Smooth muscle cell (in vitro differentiated cells): ENCODE measurements around the gene PDZD2. TPM values are rescaled to one million over a fixed set of nuclear protein-coding genes. Genes with fewer than 3 reads are reported as not detected.

ENCODE experiments used
- DNase-seq: peaks from one replicate; lab custom pipeline; 2025; ENCODE audit not compliant: unreplicated experiment; lab: John Stamatoyannopoulos, UW
- H2AFZ ChIP-seq: fragments of 200-600 bp; sonication (generic); 2 replicates; pipeline ENCODE4 v1.6.0; 2016; ENCODE audit warnings: antibody characterized with exemption, low read depth, mild to moderate bottlenecking
- H3F3A ChIP-seq: fragments of 200-600 bp; sonication (generic); 2 replicates; pipeline ENCODE4 v1.6.0; 2017; ENCODE audit warnings: antibody characterized with exemption, low read depth
- H3K27ac ChIP-seq: fragments of 200-600 bp; sonication (generic); 2 replicates; pipeline ENCODE4 v1.5.1; 2016; ENCODE audit warnings: low read depth, mild to moderate bottlenecking
- H3K27me3 ChIP-seq: fragments of 200-600 bp; sonication (generic); 2 replicates; pipeline ENCODE4 v1.6.1; 2016; ENCODE audit warnings: low read depth, mild to moderate bottlenecking
- H3K36me3 ChIP-seq: fragments of 200-600 bp; sonication (generic); 2 replicates; pipeline ENCODE4 v1.5.1; 2016; ENCODE audit warnings: low read depth
- H3K4me1 ChIP-seq: fragments of 200-600 bp; sonication (generic); 2 replicates; pipeline ENCODE4 v1.5.1; 2016; ENCODE audit warnings: low read depth
- H3K4me2 ChIP-seq: fragments of 200-600 bp; sonication (generic); 2 replicates; pipeline ENCODE4 v1.6.0; 2016; ENCODE audit warnings: mild to moderate bottlenecking
- H3K4me3 ChIP-seq: fragments of 200-600 bp; sonication (generic); 2 replicates; pipeline ENCODE4 v1.5.1; 2016; ENCODE audit warnings: mild to moderate bottlenecking
- H3K79me2 ChIP-seq: fragments of 200-600 bp; sonication (generic); 2 replicates; pipeline ENCODE4 v1.6.0; 2016; ENCODE audit warnings: low read depth, mild to moderate bottlenecking
- H3K9ac ChIP-seq: fragments of 200-600 bp; sonication (generic); 2 replicates; pipeline ENCODE4 v1.6.0; 2016; ENCODE audit warnings: low read depth
- H3K9me3 ChIP-seq: fragments of 200-600 bp; sonication (generic); replicated peaks from 2 replicates; pipeline ENCODE4 v1.5.1; 2016; ENCODE audit warnings: low read depth
- H4K20me1 ChIP-seq: fragments of 200-600 bp; sonication (generic); 2 replicates; pipeline ENCODE4 v1.6.0; 2016; ENCODE audit warnings: low read depth
- WGBS: methylation state at CpG from one replicate; pipeline ENCODE4 v1.1.7; 2016; ENCODE audit warnings: low lambda C conversion rate; 5-methylcytosine and 5-hydroxymethylcytosine counted together
- polyA plus RNA-seq: library from polyadenylated mRNA; unstranded; fragments of >200 nt; fragmentation: Nextera tagmentation; extraction: Ambion mirVana; gene quantifications from 2 replicates; pipeline ENCODE4 v1.2.1, GENCODE V29; 2016
- total RNA-seq: library from RNA; depleted of rRNA; stranded (reverse); fragments of >200 nt; gene quantifications from 2 replicates; pipeline ENCODE4 v1.2.3, GENCODE V29; 2014
- TF ChIP-seq, protein P1 (sequence below): fragments of 200-600 bp; sonication (generic); IDR thresholded peaks from 2 replicates; pipeline ENCODE4 v1.5.1; 2017; ENCODE audit warnings: borderline replicate concordance, mild to moderate bottlenecking, antibody characterized with exemption; ENCODE audit not compliant: insufficient read depth, poor library complexity, severe bottlenecking

The PDZD2 gene
- total and polyA plus RNA-seq, 2 experiments from 2014 or later = 3.2 to 4.1 TPM

DNA sequence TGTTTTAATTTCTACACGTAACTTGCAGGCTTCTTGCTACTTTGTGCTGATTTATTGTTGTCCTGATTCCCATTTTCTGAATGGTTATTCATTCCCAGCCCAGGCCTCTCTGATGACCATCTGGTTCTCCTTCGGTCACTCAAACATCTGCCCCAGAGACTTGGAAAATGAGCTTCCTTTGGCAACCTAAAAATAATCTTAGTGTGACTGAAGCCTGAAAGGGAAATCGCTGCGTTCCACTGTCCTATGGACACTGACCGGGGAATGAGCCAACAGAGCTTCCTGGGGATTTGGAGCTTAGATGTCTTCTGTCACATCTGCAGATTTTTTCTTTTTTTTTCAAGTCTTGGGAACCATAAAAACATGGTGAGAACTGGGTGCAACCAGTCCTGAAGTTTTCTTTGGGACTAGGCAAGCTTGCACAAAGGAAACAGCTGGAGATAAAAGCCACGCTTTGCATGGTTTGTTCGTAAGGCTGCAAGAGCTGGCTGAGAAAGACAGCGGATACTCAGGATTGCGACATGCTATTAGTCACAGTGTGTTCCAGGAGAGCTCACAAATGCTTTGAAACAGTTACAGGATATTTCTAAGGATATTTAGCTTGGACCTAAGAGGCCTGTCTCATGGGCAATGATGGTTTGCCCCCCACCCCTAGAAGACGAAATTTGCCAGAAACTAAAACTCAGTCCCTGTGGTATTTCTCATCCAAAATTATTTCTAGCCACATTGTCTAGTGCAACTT is 389.0 kb downstream of the PDZD2 start:
- 5% methylated on average over 10 of the region's 10 CpGs for WGBS
- Histone ChIP-seq H3K9ac (peak overlapping the region; percentile 35), H3K4me3 (peak overlapping the region; percentile 23), H3K36me3 (no peaks in the 10 kb centered on the region), H3K27me3 (no peaks in the 10 kb centered on the region), H3K27ac (peak overlapping the region; percentile 87), H2AFZ (no peak overlapping the region), H4K20me1 (no peaks in the 10 kb centered on the region), H3K4me2 (peak overlapping the region; percentile 80), H3K4me1 (peaks cover 26% of the 10 kb centered on the region), H3F3A (peaks cover 31% of the 10 kb centered on the region), H3K9me3 (no peaks in the 10 kb centered on the region), H3K79me2 (no peaks in the 10 kb centered on the region)
- peak; percentile 26 for DNase-seq
- TF ChIP-seq, protein P1, sequence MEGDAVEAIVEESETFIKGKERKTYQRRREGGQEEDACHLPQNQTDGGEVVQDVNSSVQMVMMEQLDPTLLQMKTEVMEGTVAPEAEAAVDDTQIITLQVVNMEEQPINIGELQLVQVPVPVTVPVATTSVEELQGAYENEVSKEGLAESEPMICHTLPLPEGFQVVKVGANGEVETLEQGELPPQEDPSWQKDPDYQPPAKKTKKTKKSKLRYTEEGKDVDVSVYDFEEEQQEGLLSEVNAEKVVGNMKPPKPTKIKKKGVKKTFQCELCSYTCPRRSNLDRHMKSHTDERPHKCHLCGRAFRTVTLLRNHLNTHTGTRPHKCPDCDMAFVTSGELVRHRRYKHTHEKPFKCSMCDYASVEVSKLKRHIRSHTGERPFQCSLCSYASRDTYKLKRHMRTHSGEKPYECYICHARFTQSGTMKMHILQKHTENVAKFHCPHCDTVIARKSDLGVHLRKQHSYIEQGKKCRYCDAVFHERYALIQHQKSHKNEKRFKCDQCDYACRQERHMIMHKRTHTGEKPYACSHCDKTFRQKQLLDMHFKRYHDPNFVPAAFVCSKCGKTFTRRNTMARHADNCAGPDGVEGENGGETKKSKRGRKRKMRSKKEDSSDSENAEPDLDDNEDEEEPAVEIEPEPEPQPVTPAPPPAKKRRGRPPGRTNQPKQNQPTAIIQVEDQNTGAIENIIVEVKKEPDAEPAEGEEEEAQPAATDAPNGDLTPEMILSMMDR = no peak

DNA sequence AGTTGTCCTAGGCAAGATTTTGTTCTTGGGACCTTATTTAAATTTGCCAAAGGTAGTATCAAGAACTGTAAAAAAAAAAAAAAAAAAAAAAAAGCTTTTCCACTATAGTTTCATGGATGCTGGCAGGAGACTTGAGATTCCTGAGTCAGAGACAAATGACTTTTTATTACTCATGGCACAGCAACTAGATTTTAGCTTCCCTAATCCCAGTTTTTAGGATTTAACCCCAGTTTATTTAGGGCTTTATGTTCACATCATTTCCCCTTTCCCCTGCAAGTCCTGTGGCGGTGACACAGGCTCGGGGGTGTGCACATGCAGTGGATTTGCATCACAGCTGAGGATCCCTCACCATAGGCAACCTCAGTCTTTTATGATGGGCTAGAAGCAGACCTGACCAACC is 390.3 kb downstream of the PDZD2 start:
- DNase-seq = no peak
- TF ChIP-seq, protein P1 = no peak
- Histone ChIP-seq H2AFZ (no peak overlapping the region), H3K27ac (peak overlapping the region; percentile 87), H3K4me2 (peak overlapping the region; percentile 45), H4K20me1 (no peaks in the 10 kb centered on the region), H3K27me3 (no peaks in the 10 kb centered on the region), H3K9me3 (no peaks in the 10 kb centered on the region), H3K79me2 (no peaks in the 10 kb centered on the region), H3F3A (peaks cover 31% of the 10 kb centered on the region), H3K36me3 (no peaks in the 10 kb centered on the region), H3K4me3 (no peak overlapping the region), H3K9ac (no peak overlapping the region), H3K4me1 (peaks cover 30% of the 10 kb centered on the region)
- WGBS = 34% methylated on average over 2 of the region's 2 CpGs

DNA sequence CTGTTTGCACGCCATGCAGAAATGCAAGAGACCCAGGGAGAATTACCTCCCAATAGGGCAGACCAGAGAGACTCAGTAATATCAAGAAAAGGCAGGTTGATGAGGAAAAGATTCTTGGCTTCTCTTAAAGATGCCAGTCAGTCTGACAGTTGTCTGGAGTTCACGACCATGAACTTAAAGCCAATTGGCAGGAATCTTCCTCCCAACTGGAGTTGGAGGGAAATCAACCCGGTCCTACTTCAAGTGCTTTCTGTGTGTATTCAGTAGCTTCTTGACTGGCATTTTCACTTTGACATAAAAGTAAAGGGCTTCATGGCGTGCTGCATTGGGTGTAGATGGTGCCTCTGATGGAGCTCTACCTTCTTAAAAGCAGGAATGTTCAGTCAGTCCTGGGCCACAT is 390.9 kb downstream of the PDZD2 start:
- peak overlapping the region; percentile 45 for H3K4me2 ChIP-seq
- TF ChIP-seq, protein P1 = no peak
- no peak for DNase-seq
- peaks cover 31% of the 10 kb centered on the region for H3F3A ChIP-seq
- no peaks in the 10 kb centered on the region for H3K79me2 ChIP-seq
- H3K9ac ChIP-seq = no peak overlapping the region
- no peaks in the 10 kb centered on the region for H3K36me3 ChIP-seq
- H4K20me1 ChIP-seq = no peaks in the 10 kb centered on the region
- 91% methylated on average over 4 of the region's 4 CpGs for WGBS
- peak overlapping the region; percentile 87 for H3K27ac ChIP-seq
- H3K4me1 ChIP-seq = peaks cover 30% of the 10 kb centered on the region
- H3K9me3 ChIP-seq = no peaks in the 10 kb centered on the region
- H3K27me3 ChIP-seq = no peaks in the 10 kb centered on the region
- H3K4me3 ChIP-seq = no peak overlapping the region
- H2AFZ ChIP-seq = no peak overlapping the region

DNA sequence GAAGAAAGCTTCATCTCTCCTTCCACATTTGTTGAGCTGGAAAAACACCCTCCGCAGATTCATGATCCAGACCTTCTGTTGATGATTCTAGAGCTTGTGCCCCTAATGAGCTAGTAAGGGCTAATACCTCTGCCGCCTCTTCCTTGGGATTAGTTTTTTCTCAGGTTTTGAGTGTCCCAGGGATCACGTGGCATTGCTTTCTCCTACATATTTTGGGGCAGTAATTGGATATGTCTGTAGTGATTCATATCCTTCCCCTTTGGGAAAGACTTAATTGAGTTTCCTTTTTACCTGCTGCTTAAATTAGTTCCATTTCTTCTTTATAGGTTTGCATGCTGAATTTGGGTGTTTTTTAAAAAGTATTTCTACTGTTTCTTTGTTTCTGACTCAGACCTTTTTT is 391.3 kb downstream of the PDZD2 start:
- no peaks in the 10 kb centered on the region for H3K79me2 ChIP-seq
- DNase-seq = no peak
- peak overlapping the region; percentile 45 for H3K4me2 ChIP-seq
- H3K9me3 ChIP-seq = no peaks in the 10 kb centered on the region
- H3F3A ChIP-seq = peaks cover 31% of the 10 kb centered on the region
- H3K27ac ChIP-seq = peak overlapping the region; percentile 87
- no peak overlapping the region for H3K4me3 ChIP-seq
- 58% methylated on average over 3 of the region's 3 CpGs for WGBS
- no peak overlapping the region for H2AFZ ChIP-seq
- H3K4me1 ChIP-seq = peaks cover 30% of the 10 kb centered on the region
- no peak overlapping the region for H3K9ac ChIP-seq
- no peaks in the 10 kb centered on the region for H4K20me1 ChIP-seq
- H3K27me3 ChIP-seq = no peaks in the 10 kb centered on the region
- TF ChIP-seq, protein P1 = no peak
- H3K36me3 ChIP-seq = no peaks in the 10 kb centered on the region
